Prostate gland (tissue), 2 donors: ENCODE measurements around the gene UXS1. TPM values are rescaled to one million over a fixed set of nuclear protein-coding genes. Genes with fewer than 3 reads are reported as not detected.

Source experiments
- DNase-seq: peaks from one replicate; pipeline ENCODE4 v3.0.0-alpha.2; 2019; ENCODE audit warnings: low spot score
- H3K27ac ChIP-seq, 2 donors: fragments of 200-600 bp; sonication (generic); 2 replicates each; pipeline ENCODE4 v1.5.1; 2017 to 2019
- H3K27me3 ChIP-seq: fragments of 200-600 bp; sonication (generic); replicated peaks from 2 replicates; pipeline ENCODE4 v1.5.1; 2019; ENCODE audit not compliant: insufficient read depth
- H3K36me3 ChIP-seq, 2 donors: fragments of 200-600 bp; sonication (generic); 1 replicate in 1 of 2; 2 replicates in 1 of 2; pipeline versions ENCODE4 v1.5.1 to v1.8.1; 2017 to 2019
- H3K4me1 ChIP-seq: fragments of 200-600 bp; sonication (generic); replicated peaks from 2 replicates; pipeline ENCODE4 v1.5.1; 2019
- H3K4me3 ChIP-seq, 2 donors: fragments of 200-600 bp; sonication (generic); 2 replicates each; pipeline ENCODE4 v1.5.1; 2017 to 2019
- H3K9me3 ChIP-seq: fragments of 200-600 bp; sonication (generic); 2 replicates; pipeline ENCODE4 v1.5.1; 2017
- POLR2A ChIP-seq: fragments of 450-650 bp; IDR thresholded peaks from one replicate; pipeline ENCODE4 v1.6.1; 2016; ENCODE audit warnings: antibody characterized with exemption, mild to moderate bottlenecking
- POLR2AphosphoS5 ChIP-seq: sonication (generic); formaldehyde crosslinking; IDR thresholded peaks from one replicate; pipeline ENCODE4 v1.6.1; 2017; ENCODE audit warnings: antibody characterized with exemption
- WGBS: methylation state at CpG from one replicate; pipeline ENCODE4 v1.1.5; 2018; 5-methylcytosine and 5-hydroxymethylcytosine counted together
- intact Hi-C: fragments of 100-400 bp; cut with DNase I; formaldehyde crosslinking; loops from one replicate; pipeline ENCODE4 v1.14.2; 2022
- total RNA-seq, 2 donors: library from RNA; depleted of rRNA; stranded (reverse); fragments of >200 nt; gene quantifications; one replicate each; pipeline ENCODE4 v1.1.0, GENCODE V29; 2016
- TF ChIP-seq, protein P1 (sequence below), 4 experiments: fragments of 200-600 bp in 2 of 4; fragments of 450-650 bp in 2 of 4; sonication (generic) in 2 of 4; IDR thresholded peaks; 1 replicate in 3 of 4; 2 replicates in 1 of 4; pipeline ENCODE4 v1.5.1; 2016 to 2019; ENCODE audit warnings: antibody characterized with exemption in 4 of 4, mild to moderate bottlenecking in 2 of 4, moderate library complexity in 2 of 4

The UXS1 gene
- total RNA-seq, 2 donors from 2014 or later: 30.7 to 54.8 TPM

- intact Hi-C loops: loop anchor here (5.0 kb wide), 1 partner anchor 62 kb away; no protein-coding TSS in a partner anchor
- WGBS: 53% methylated on average over 1 of the region's 1 CpG
These were observed 104.5 kb downstream of the UXS1 start for GRCh38 chr2:106089611-106090010.

GRCh38 chr2:106085181-106085940 lies 108.7 kb downstream of the UXS1 start:
- Histone ChIP-seq H3K27me3 (no peaks in the 10 kb centered on the region), H3K4me3 (no peak overlapping the region), H3K4me1 (no peaks in the 10 kb centered on the region), H3K27ac (no peak overlapping the region), H3K9me3 (no peaks in the 10 kb centered on the region), H3K36me3 (no peaks in the 10 kb centered on the region)
- TF ChIP-seq POLR2A (no peak), POLR2AphosphoS5 (peak; percentile 39)
- TF ChIP-seq, protein P1, sequence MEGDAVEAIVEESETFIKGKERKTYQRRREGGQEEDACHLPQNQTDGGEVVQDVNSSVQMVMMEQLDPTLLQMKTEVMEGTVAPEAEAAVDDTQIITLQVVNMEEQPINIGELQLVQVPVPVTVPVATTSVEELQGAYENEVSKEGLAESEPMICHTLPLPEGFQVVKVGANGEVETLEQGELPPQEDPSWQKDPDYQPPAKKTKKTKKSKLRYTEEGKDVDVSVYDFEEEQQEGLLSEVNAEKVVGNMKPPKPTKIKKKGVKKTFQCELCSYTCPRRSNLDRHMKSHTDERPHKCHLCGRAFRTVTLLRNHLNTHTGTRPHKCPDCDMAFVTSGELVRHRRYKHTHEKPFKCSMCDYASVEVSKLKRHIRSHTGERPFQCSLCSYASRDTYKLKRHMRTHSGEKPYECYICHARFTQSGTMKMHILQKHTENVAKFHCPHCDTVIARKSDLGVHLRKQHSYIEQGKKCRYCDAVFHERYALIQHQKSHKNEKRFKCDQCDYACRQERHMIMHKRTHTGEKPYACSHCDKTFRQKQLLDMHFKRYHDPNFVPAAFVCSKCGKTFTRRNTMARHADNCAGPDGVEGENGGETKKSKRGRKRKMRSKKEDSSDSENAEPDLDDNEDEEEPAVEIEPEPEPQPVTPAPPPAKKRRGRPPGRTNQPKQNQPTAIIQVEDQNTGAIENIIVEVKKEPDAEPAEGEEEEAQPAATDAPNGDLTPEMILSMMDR (IDR thresholded peaks at IDR 0.05): peak in 3 of 4 experiments; percentile 21 to 49 (median 42)
- intact Hi-C loops: loop anchor here (5.0 kb wide), 1 partner anchor 58 kb away; no protein-coding TSS in a partner anchor
- DNase-seq: peak; percentile 30
- WGBS: 33% methylated on average over 9 of the region's 9 CpGs

More at GRCh38 chr2:106089611-106090010, 104.5 kb downstream of the UXS1 start:
- no peaks in the 10 kb centered on the region for H3K36me3 ChIP-seq
- no peak for TF ChIP-seq POLR2AphosphoS5
- TF ChIP-seq POLR2A: no peak
- TF ChIP-seq, protein P1 (IDR thresholded peaks at IDR 0.05): no peak
- H3K4me1 ChIP-seq: no peaks in the 10 kb centered on the region
- no peak overlapping the region for H3K4me3 ChIP-seq
- no peak for DNase-seq
- no peaks in the 10 kb centered on the region for H3K9me3 ChIP-seq
- no peak overlapping the region for H3K27ac ChIP-seq
- H3K27me3 ChIP-seq: no peaks in the 10 kb centered on the region

- DNase-seq: no peak
- 93% methylated on average over 6 of the region's 6 CpGs for WGBS
- Histone ChIP-seq H3K4me3 (no peak overlapping the region), H3K27ac (no peak overlapping the region), H3K36me3 (no peaks in the 10 kb centered on the region), H3K4me1 (no peaks in the 10 kb centered on the region), H3K9me3 (no peaks in the 10 kb centered on the region), H3K27me3 (no peaks in the 10 kb centered on the region)
- intact Hi-C loops: no loop called here
- TF ChIP-seq POLR2AphosphoS5: no peak
- no peak for TF ChIP-seq POLR2A
- TF ChIP-seq, protein P1 (IDR thresholded peaks at IDR 0.05): no peak
These were observed 113.1 kb downstream of the UXS1 start for GRCh38 chr2:106080959-106081358.

DNA sequence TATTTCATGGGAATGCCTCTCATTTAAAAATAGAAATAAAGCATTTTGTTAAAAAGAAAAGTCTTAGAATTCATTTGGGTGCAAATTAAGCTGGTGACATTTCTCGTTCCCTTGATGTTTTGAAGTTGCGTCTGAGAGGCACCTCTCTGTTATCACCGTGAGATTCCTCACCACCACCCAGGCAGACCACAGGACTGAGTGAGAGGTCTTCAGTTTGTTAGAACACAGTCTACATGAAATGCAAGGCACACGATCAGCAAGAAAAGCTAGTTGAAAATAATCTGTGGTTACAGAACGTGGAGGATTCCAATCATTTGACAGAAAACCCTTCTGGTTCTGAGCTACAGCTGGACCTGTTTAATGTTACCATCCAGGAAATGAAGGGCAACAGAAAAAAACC lies 116.0 kb downstream of the UXS1 start:
- intact Hi-C loops: no loop called here
- Histone ChIP-seq H3K9me3 (no peaks in the 10 kb centered on the region), H3K4me3 (no peak overlapping the region), H3K4me1 (no peaks in the 10 kb centered on the region), H3K27me3 (no peaks in the 10 kb centered on the region), H3K27ac (no peak overlapping the region), H3K36me3 (no peaks in the 10 kb centered on the region)
- TF ChIP-seq POLR2AphosphoS5: no peak
- TF ChIP-seq, protein P1 (IDR thresholded peaks at IDR 0.05): no peak
- TF ChIP-seq POLR2A: no peak
- WGBS: 90% methylated on average over 5 of the region's 5 CpGs
- no peak for DNase-seq

DNA sequence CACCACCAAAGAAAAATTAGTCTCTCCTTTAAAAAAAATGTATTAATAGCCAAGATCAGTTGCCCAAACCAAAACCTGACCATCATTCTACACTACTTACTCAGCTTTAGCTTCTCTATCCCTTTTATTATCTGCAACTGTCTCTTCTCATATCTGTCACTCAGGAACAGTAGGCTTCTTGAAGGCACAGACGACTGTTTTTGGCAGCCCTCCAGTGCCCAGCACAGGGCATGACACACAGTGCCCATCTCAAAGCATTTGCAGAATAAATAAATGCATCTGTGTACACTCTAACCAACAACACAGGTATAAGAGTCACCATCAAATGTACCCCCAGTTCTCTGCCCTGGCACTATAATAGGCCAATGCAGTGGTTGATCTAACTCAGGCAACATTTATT lies 117.2 kb downstream of the UXS1 start:
- Histone ChIP-seq H3K9me3 (no peaks in the 10 kb centered on the region), H3K27ac (no peak overlapping the region), H3K27me3 (no peaks in the 10 kb centered on the region), H3K4me3 (no peak overlapping the region), H3K4me1 (no peaks in the 10 kb centered on the region), H3K36me3 (no peaks in the 10 kb centered on the region)
- WGBS: 55% methylated on average over 1 of the region's 1 CpG
- intact Hi-C loops: no loop called here
- no peak for TF ChIP-seq POLR2AphosphoS5
- TF ChIP-seq, protein P1 (IDR thresholded peaks at IDR 0.05): no peak
- TF ChIP-seq POLR2A: no peak
- no peak for DNase-seq
